GM18499 (cell line): Measurements from ENCODE around the gene ZNF618.

ENCODE experiments used
- ATAC-seq: cut with Tn5 transposase; IDR thresholded peaks from one replicate; pipeline ENCODE4 v1.9.1; 2021; ENCODE audit warnings: moderate number of reproducible peaks; ENCODE audit not compliant: insufficient read depth, unreplicated experiment

The ZNF618 gene

DNA sequence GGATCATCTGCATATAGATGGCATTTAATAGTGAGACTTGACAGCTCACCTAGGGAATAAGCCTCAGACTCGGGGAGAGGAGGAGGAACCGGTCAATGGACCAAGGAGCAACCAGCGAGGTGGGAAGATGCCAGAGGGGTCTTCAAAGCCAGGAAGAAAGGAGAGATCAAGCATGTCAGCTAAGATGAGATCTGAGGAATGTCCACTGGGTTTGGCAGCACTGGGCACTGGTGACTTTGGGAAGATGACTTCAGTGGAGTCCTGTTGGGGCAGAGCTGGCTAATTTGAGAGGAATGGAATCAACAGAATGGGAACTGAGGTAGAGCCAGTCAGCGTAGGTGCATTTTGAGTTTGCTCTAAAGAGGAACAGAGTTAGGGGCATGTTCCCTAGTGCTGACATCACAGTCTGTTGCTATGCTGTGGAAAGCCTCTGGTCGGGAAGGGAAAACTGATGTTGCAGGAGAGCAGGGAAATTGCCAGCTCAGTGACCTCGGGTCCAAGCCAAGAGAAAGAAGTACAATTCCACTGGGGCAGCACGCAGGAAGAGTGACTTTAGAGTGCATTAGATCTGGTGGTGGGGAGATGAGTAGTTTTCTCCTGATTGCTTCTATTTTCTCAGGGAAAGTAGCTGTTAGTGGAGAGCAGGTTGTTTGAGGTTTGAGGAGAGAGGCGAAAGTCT is 56.9 kb downstream of the ZNF618 start:
- ATAC-seq = no peak

DNA sequence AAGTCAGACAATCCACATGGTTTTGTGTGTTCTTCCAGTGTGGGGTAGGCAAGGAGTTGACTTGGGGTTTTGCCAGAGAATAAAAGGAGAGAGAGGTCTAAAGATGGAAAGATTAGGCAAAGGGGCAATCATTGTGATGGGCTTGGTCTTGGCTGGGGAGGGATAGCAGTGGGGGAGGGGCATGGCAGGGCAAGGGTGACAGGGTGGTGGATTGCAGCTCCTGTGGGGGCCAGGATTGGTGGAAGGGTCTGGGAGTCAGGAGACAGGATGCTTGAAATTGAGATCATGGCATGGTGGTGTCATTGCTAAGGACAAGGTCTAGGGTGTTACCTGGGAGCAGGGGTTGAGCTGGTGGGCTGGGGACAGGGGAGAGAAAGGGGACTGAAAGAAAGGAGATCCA is 57.6 kb downstream of the ZNF618 start:
- ATAC-seq = no peak

DNA sequence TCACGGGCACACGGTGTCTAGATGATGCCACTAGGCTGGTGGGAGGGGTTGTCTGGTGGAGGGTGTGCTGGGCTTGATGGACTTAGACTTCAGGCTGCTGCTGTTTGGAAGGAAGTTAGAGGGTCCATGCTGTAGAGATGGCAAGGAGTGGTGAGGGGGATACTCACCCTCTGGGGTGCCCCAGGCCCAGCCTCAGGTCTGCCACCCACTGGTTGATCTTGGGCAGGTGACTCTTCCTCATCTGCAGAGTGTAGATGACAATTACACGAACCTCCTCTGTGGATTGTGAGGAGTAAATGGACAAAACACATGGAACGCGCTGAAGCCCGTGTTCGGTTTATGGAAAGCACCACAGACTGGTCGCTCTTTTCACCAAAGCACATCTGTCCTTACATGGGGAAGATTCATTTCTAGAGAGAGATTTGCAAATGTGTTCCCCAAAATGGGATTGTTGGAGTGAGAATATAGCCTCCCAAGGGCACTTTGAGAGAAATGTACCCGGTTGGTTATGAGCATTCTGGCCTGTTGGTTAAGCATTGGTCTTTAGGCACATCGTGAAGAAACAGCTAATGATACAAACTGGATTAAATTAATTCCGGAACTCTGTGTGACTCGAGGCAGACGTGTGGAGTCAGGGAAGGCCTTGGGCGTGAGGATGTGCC is 58.2 kb downstream of the ZNF618 start:
- ATAC-seq = no peak

DNA sequence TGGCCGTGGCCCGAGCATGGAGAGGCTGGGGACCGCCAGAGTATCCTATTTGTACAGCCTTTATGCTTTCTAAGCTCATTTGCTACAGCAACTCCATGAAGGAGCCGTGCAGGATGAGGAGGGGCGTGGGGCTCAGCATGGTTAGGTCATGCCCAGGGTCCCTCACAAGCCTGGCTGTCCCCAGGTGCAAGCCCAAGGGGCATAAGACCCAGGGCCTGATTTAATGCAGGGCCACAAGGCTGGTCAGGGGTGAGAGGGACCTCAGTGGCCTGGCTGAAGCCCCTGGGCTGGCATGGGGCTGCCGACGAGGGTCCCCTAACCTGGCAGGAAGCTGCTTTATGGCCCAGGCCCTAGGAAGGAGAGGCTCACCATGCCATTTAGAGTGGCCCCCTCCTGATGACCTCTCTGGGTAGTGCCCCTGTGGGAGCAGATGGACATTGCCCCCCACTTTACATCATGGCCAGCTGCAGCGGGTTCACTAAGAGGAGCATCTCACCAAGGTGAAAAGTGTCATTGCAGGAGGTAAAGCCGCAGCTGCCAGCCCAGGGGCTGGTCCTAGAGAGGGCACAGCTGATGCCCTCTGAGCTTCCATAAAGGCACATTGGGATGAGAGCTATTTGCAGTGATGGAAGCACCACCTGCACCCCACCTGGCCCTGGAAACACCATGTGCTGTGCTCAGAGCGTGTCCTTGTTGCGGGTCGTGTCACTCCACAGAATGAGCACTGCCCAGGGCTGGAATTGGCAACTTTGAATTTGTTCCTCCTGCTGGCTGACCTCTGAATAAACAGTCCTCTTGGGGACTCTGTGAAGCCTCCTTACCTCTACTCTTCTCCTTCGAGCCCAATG is 58.9 kb downstream of the ZNF618 start:
- no peak for ATAC-seq

DNA sequence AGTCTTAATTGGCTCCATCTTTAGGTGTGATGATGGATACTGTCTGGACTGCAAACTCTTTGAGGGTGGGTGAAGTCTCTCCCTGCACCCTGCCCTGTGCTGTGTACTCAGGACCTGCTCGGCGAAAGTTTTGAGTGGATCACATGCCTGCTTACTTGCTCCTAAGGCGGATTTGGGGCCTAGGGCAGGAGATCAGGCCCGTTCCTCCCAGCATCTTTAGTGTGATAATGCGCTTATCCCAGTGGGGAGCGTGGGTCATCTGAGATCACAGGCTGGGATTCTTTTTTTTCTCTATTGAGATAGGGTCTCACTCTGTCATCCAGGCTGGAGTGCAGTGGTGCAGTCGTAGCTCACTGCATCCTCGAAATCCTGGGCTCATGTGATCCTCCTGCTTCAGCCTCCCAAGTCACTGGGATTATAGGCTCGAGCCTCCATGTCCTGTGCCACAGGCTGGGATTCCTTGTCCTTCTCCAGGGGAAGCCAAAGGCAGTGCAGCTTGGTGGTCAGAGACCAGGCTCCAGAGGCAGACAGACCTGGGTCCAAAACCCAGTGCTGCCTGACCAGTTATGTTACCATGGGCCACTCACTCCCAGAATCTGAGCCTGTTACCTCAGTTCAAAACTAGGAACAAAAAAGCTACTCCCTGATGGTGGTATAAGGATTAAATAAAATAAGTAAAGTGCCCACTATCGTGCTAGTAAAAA is 59.7 kb downstream of the ZNF618 start:
- ATAC-seq = no peak

DNA sequence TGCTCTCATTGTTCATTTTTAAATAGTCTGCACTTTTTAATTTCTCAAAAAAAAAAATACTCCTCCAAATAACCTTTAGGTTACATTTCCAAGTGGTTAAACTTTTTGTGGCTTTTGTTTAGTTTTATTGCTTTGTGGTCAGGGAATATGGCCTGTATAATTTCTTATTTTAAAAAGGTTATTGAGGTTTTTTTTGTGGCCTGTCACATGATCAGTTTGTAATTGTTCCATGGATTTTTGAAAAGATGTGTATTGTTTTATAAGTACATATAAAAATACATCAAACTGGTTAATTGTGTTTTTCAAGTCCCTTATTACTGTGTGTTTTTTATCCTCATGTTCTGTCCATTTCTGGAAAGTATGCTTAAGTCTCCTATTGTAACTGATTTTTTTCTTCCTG is 64.0 kb downstream of the ZNF618 start:
- no peak for ATAC-seq

DNA sequence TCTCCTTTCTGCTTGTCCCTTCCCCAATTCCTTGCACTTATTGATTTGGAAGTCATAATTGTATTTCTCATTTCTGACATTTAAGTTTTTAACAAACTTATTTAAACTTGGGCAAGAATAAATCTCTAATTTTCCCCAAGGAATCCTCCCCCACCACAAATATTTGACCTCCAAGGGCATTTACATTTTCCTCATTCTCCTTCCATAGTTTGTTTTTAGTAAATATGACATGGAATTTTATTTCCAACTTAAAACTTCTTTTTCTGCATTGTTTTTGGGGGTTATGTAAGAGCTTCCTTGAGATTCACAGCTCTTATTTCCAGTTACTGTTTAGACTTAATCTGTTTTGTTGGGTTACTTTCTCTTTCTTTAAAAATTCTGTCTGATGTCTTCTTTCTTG is 64.9 kb downstream of the ZNF618 start:
- ATAC-seq = no peak

DNA sequence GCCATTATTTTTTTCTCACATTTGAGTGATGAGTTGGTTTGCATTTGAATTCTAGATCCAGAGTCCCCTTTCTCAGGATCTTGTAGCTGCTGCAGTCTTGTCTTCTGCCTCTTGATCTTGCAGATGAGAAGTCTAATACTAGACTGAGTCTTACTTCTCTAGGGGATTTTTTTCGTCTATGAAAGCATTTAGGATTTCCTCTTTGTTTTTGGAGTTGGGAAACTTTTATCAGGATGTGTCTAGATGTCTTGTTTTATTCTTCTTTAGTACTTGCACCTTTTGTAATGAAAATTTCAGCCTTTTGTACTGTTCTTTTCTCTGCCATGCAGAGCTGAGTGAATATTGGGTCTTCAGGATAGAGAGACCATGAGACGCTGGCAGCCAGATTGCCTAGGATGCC is 65.4 kb downstream of the ZNF618 start:
- no peak for ATAC-seq

DNA sequence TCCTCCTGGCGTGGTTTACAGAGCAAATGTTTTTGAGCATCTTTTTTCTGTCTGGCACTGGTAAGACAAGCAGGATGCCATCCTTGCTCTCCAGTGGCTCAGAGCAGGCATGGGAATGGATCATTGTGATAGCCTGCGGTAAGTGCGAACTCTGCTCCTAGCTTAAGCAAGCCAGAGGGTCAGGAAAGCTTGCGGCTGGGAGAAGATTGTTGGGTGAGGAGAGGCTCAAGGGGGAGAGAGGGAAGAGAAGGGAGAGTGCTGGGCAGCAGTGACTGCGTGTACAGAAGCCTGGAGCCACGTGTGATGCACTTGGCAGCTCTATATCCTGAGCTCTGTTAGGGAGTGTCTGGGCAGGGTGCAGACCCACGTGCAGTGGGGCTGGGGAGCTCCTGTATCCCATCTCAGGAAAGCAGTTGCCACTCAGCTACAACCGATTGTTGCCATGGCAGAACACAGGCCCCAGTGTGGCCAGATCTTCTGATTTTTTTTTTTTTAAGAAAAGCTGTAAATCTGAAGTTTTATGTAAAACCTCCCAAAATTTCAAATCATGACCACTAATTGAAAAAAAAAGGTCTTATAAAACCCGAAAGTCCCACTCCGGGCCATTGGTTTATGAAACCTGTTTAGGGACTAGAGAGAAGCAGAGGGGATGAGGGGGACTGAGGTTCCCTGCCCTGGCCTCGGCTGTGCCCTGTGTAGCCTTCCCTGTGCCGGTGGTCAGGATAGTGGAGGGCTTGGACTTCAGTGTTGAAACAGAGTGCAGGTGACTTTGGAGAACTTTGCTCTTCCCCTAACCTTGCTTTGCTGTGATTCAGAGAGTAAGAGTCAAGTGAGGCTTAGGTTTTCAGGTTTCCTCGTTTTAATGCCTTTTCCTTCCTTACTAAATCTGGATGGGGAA is 67.3 kb downstream of the ZNF618 start:
- ATAC-seq = no peak

DNA sequence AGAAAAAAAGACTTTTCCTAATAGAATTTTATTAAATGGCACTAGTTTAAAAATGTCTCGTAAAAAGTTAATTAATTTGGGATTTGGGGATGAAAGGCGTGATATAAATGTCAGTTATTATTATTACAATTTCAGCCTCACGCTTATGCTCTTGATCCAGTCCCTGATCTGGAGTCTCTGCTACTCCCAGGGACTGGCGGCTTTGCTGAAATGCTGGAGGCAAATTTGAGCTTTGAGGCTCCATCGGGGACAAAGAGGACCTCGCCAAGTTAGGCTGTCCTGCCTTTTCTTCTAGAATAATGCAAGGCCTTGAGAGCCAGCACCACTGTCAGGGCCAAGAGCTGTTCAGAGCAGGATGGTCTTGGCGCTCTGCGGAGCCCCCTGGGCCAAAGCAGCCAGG is 69.7 kb downstream of the ZNF618 start:
- no peak for ATAC-seq

DNA sequence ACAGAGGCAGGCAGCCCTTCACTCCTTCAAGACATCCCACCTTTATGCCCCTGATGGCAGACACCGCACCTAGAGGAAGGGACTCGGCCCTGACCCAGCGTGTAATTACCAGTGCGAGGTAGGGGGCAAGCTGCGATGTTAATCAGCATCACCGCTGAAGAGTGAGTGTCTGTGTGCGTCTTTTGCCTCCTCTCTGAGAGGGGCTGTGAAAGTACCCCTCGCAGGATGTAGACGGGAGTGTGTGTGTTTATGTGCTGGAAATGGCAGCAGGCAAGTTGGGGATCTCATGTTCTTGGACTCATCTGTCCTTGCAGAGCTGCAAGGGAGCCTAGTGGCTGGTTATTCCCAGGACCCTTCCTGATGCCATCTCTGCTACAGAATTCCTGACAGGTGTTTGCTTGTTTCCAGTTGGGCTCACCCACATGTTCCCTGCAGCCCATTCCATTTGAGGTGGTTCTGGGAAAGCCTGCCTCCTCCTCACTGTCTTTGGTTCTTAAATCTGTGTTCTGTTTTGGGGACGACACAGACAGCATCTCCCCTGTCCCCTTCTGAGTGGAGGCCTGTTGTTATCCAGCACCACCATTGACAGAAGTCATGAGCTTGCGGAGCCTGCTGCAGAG is 70.5 kb downstream of the ZNF618 start:
- no peak for ATAC-seq

DNA sequence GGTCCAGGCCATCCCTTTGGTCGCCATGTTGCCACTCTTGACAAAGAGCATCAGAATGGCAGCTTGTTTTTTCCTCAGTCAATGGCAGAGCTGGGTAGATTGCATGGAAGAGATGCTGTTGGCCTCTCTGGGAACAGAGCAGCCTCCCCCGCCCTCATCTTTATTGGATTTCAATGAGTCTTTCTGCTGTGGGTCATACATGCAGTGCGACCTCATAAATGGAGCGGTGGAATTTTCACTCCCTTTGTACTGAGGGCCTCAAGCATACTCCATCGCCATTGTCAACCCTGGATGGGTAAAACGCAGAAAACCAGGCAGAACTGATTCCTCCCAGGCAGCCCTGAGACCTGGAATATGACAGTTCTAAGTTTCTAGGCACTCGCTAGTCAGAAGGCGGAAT is 71.8 kb downstream of the ZNF618 start:
- no peak for ATAC-seq

DNA sequence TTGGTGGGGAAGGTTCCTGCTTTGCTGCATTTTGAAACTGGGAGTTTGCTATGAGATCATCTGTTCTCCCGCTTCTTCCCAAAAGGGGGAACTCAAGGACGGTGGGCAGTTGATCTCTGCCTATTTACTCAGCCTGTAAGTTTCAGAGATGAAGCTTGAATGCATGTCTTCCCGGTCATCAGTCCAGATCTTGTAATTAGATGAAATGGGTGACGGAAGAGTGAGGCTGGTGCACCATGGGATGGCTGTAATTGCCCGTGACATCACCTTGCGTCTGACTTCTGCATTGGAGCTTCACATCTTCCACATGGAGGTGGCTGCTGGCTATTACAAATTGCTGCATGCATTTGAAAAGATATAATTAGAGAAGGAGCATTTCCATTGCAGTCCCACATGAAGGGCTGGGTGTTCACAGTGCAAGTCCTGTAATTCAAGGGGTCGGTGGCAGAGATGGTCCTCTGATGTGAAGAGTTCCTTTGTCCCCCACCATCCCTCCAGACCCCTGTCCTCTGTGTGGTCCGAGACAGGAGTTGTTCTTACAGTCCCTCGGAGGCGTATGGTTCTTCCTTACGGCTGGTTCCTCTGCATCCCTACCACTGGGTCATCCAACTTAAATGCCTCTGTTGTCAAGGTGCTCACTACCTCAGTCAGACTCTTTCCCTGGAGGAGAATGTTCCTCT is 72.9 kb downstream of the ZNF618 start:
- no peak for ATAC-seq

DNA sequence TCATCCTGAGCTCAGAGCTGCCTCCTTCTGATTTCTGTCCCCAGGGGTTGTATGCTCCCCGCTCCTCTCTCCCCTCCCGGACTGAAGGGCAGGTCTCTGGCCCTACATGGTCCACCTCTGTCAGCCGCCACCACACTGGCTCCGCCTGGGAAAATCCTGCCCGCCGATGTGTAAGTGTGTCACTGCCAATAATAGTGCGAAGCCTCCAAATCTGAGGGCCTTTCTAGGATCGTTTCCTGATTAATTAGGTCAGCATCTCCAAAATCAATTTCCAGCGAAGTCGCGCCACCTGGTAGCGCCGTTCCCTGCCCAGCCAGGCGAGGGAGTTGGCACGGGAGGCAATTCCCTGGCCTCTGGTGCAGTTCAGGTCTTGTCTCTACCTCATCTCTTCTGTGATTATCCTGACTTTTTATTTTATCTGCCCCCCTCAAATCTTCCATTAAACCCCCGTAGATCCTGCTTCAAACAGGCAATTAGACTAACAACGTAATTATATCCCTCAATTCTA is 73.5 kb downstream of the ZNF618 start:
- no peak for ATAC-seq

DNA sequence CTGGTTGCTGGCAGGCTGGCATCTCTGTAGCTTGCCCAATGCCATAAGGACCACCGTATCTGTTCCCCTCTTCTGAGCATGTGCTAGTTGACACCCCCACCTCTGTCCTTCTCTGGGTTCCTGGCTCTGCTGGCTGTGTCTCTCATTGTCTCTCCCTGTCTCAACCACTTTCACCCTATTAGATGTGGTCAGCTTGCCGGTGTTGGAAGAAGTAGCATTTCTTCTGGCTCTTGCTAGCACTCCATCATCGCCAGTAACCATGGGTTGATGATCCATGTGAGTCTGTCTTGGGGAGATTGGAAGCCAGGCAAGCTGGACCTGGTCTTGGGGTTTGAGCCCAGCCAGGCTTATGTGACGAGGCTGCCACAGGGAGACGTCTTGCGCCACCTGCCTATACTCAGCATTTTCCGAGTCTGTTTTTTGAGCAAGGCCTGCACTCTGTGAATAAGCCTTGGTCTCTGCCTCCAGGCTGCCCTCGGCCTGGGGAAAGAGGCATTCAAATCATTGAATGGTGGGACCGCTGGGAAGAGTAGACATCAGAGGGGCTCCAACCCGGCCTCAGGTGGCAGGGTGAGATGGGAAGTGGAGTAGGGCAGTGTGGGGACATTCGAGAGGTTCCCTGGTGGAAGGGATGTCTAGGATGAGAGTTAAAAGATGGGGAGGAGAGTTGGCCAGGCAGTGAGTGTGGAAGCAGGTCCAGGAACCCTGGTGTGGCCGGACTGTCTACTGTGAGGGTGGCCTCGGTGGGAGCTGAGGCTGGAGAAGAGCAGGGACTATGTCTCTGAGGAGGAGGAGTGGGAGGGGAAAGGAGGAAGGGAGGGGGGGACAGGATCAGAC is 74.3 kb downstream of the ZNF618 start:
- ATAC-seq = no peak

DNA sequence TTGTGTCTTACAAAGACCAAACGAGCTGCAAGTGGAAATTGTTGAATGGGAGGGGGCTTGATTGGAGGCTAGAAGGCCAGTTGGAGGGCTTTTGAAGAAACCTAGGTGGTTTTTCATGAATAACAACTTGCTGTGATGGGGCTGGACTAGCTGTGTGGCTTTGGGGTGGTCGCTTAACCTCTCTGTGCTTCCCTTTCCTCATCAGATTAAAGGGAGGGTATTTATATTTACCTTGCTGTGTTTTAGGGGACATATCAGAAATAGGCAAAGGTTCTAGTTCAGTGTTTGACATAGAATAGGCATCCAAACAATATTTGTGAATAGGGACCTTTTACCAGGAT is 74.9 kb downstream of the ZNF618 start:
- no peak for ATAC-seq

DNA sequence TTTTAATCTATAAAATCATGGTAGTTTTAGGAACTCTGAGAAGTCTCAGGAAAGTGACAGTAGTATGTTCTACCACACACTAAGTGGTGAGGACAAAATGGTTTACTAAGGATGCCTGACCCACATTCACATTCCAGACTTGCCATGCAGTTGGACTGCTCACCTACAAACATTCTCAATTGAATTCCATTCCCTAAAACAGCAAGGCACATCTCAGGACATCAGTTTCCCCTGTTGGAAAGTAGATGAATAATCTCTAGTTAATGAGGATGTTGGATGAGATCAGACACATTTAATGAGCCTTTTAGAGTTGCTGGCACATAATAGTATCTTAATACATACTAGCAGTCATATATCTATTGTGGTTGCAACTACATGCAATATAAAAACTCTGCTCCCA is 76.6 kb downstream of the ZNF618 start:
- ATAC-seq = no peak

DNA sequence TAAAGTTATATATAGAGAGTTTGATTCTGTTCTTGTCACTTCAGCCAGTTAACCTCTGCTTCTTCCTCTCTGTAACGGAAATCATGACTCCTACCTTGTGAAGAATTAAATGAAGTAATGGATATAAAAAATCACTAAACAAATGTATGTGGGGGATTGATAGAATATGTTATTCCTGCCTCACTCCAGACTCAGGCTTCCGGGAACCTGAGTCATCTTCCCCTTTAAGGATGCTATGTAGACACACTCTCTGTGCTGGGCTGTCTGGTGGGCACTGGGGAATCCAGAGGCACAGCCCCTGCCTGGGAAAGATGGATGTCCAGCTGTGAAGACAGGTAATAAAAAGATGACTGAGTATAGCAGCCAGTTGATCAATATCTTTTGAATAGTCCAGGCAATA is 77.4 kb downstream of the ZNF618 start:
- ATAC-seq = no peak
